ENCODE measurements around the gene AGBL2. TPM values are rescaled to one million over a fixed set of nuclear protein-coding genes. Genes with fewer than 3 reads are reported as not detected.
"Not testable (repeated sequence)": the region's sequence is repeated elsewhere in the genome, so short reads cannot be mapped to it uniquely, and the experiment has no call there.

AGBL2 gene
- total RNA-seq, 4 donors from 2014 or later: 3.3 to 13.5 (median 8.0) TPM

GRCh38 chr11:47645500-47645899, 69.7 kb downstream of the AGBL2 start:
- in situ Hi-C loops (cut with MboI; ENCODE audit: low pct_ligation_motif_present in 1 of 4, low pct_unique_long_range_greater_than_20kb in 1 of 4, low sequenced_read_pairs in 3 of 4) (loop anchor here in 1 of 4 donors (10.0 kb wide), 1 partner anchor 69 kb away; the partner anchor contains the start of gene AGBL2), intact Hi-C loops (cut with DNase I; ENCODE audit: low total_unique reads) (no loop called here)
- TF ChIP-seq POLR2AphosphoS5 (IDR thresholded peaks at IDR 0.05) (no peak), CTCF (IDR thresholded peaks at IDR 0.05) (no peak), POLR2A (IDR thresholded peaks at IDR 0.05) (no peak), EP300 (IDR thresholded peaks at IDR 0.05; ENCODE audit: low read depth) (no peak)
- H3K9me3 ChIP-seq: no peaks in the 10 kb centered on the region
- H3K4me1 ChIP-seq: peaks cover 8 to 19% (median 15%) of the 10 kb centered on the region in 4 donors
- H3K27me3 ChIP-seq: no peaks in the 10 kb centered on the region
- H3K4me3 ChIP-seq: no peak overlapping the region
- H3K36me3 ChIP-seq: no peaks in the 10 kb centered on the region
- no peak overlapping the region for H3K27ac ChIP-seq
- whole genome bisulfite sequencing, 2 donors (ENCODE audit: low coverage in 1 of 2): 82 to 89% methylated on average over 6 of the region's 6 CpGs
- no peak for DNase-seq

- peak within 1 kb of the TSS; percentile 64 to 81 (median 76) for H3K4me3 ChIP-seq
- TF ChIP-seq CTCF (IDR thresholded peaks at IDR 0.05) (peak in 4 of 5 experiments; percentile 24 to 57 (median 46)), POLR2AphosphoS5 (IDR thresholded peaks at IDR 0.05) (peak; percentile 72 to 90 (median 81)), POLR2A (IDR thresholded peaks at IDR 0.05) (peak; percentile 83), EP300 (IDR thresholded peaks at IDR 0.05; ENCODE audit: low read depth) (peak; percentile 2)
- in situ Hi-C loops (cut with MboI; ENCODE audit: low pct_ligation_motif_present in 1 of 4, low pct_unique_long_range_greater_than_20kb in 1 of 4, low sequenced_read_pairs in 3 of 4): loop anchor here in 1 of 4 donors (10.0 kb wide), 1 partner anchor 73 kb away; the partner anchor contains the start of gene AGBL2
- H3K27ac ChIP-seq: peak within 1 kb of the TSS; percentile 93 to 98 (median 95)
- WGBS, 2 donors (ENCODE audit: low coverage in 1 of 2): 0 to 1% methylated on average over 5 to 49 of the region's 78 CpGs
- peaks cover 8 to 21% (median 15%) of the 10 kb centered on the region in 4 donors for H3K4me1 ChIP-seq
- peaks cover 0 to 9% (median 0%) of the 10 kb centered on the region in 4 donors for H3K36me3 ChIP-seq
- peak; percentile 97 for DNase-seq
- H3K9me3 ChIP-seq: no peaks in the 10 kb centered on the region
- intact Hi-C loops (cut with DNase I; ENCODE audit: low total_unique reads): no loop called here
- no peaks in the 10 kb centered on the region for H3K27me3 ChIP-seq
These were observed 72.9 kb downstream of the AGBL2 start, which contains the start of gene MTCH2 for GRCh38 chr11:47642099-47642855. MTCH2 (minus strand) TSS chr11:47642559; CDS start chr11:47642465, 94 bp downstream.

GRCh38 chr11:47641600-47642098, 73.5 kb downstream of the AGBL2 start:
- peak overlapping the region; percentile 64 to 81 (median 76) for H3K4me3 ChIP-seq
- peak overlapping the region; percentile 93 to 98 (median 95) for H3K27ac ChIP-seq
- 6 to 8% methylated on average over 11 to 13 of the region's 14 CpGs for WGBS, 2 donors (ENCODE audit: low coverage in 1 of 2)
- TF ChIP-seq POLR2AphosphoS5 (IDR thresholded peaks at IDR 0.05) (no peak), POLR2A (IDR thresholded peaks at IDR 0.05) (no peak), EP300 (IDR thresholded peaks at IDR 0.05; ENCODE audit: low read depth) (no peak), CTCF (IDR thresholded peaks at IDR 0.05) (no peak)
- intact Hi-C loops (cut with DNase I; ENCODE audit: low total_unique reads): no loop called here
- in situ Hi-C loops (cut with MboI; ENCODE audit: low pct_ligation_motif_present in 1 of 4, low pct_unique_long_range_greater_than_20kb in 1 of 4, low sequenced_read_pairs in 3 of 4): loop anchor here in 1 of 4 donors (10.0 kb wide), 1 partner anchor 73 kb away; the partner anchor contains the start of gene AGBL2
- no peaks in the 10 kb centered on the region for H3K27me3 ChIP-seq
- no peaks in the 10 kb centered on the region for H3K9me3 ChIP-seq
- no peak for DNase-seq
- peaks cover 0 to 12% (median 0%) of the 10 kb centered on the region in 4 donors for H3K36me3 ChIP-seq
- H3K4me1 ChIP-seq: peaks cover 8 to 21% (median 15%) of the 10 kb centered on the region in 4 donors

- H3K9me3 ChIP-seq; intact Hi-C loops (cut with DNase I; ENCODE audit: low total_unique reads); H3K27ac ChIP-seq; DNase-seq; H3K27me3 ChIP-seq; H3K4me3 ChIP-seq: not testable (repeated sequence)
- 88 to 100% methylated on average over 2 to 6 of the region's 6 CpGs for WGBS, 2 donors (ENCODE audit: low coverage in 1 of 2)
- in situ Hi-C loops (cut with MboI; ENCODE audit: low pct_ligation_motif_present in 1 of 4, low pct_unique_long_range_greater_than_20kb in 1 of 4, low sequenced_read_pairs in 3 of 4): loop anchor here in 1 of 4 donors (10.0 kb wide), 1 partner anchor 74 kb away; the partner anchor contains the start of gene AGBL2
- Histone ChIP-seq H3K4me1 (peaks cover 8 to 21% (median 15%) of the 10 kb centered on the region in 4 donors), H3K36me3 (peaks cover 0 to 12% (median under 1%) of the 10 kb centered on the region in 4 donors)
These were observed 74.7 kb downstream of the AGBL2 start for GRCh38 chr11:47640506-47640905.

GRCh38 chr11:47636331-47636730, 78.8 kb downstream of the AGBL2 start:
- H3K4me3 ChIP-seq; H3K27me3 ChIP-seq; H3K27ac ChIP-seq; intact Hi-C loops (cut with DNase I; ENCODE audit: low total_unique reads); in situ Hi-C loops (cut with MboI; ENCODE audit: low pct_ligation_motif_present in 1 of 4, low pct_unique_long_range_greater_than_20kb in 1 of 4, low sequenced_read_pairs in 3 of 4); H3K9me3 ChIP-seq; DNase-seq: not testable (repeated sequence)
- H3K4me1 ChIP-seq: peaks cover 3 to 11% (median 8%) of the 10 kb centered on the region in 4 donors
- 95 to 96% methylated on average over 3 to 11 of the region's 11 CpGs for WGBS, 2 donors (ENCODE audit: low coverage in 1 of 2)
- peaks cover 0 to 32% (median 16%) of the 10 kb centered on the region in 4 donors for H3K36me3 ChIP-seq
